ENCODE measurements around the gene THSD7B. TPM values are rescaled to one million over a fixed set of nuclear protein-coding genes. Genes with fewer than 3 reads are reported as not detected.

The THSD7B gene
- total and polyA plus RNA-seq, 8 donors, result 0.13 to 4.5 (median 2.7) TPM

DNA sequence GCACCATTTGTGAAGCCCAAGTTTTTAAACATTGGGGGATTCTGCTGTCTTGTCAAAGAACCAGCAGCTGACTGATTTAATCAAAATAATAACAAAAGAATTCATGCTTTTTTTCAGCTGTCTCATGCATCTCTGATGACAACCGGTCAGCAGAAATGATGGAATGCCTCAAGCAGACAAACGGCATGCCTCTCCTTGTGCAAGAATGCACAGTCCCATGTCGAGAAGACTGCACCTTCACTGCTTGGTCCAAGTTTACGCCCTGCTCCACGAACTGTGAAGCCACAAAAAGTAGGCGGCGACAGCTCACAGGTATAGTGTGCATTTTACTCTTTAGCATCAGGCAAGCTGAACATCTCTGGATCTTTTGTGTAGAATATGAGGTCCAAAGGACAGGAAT, 640.2 kb downstream of the THSD7B start:
- Histone ChIP-seq H3K4me3 (no peak overlapping the region), H3K27ac (no peak overlapping the region), H3K4me1 (no peaks in the 10 kb centered on the region), H3K27me3 (no peaks in the 10 kb centered on the region), H3K9me3 (peaks cover 0 to 4% of the 10 kb centered on the region in 2 donors), H3K36me3 (no peaks in the 10 kb centered on the region)
- ATAC-seq (no peak), DNase-seq (no peak)
- intact Hi-C loops (cut with DNase I), result no loop called here
- TF ChIP-seq, protein P1, sequence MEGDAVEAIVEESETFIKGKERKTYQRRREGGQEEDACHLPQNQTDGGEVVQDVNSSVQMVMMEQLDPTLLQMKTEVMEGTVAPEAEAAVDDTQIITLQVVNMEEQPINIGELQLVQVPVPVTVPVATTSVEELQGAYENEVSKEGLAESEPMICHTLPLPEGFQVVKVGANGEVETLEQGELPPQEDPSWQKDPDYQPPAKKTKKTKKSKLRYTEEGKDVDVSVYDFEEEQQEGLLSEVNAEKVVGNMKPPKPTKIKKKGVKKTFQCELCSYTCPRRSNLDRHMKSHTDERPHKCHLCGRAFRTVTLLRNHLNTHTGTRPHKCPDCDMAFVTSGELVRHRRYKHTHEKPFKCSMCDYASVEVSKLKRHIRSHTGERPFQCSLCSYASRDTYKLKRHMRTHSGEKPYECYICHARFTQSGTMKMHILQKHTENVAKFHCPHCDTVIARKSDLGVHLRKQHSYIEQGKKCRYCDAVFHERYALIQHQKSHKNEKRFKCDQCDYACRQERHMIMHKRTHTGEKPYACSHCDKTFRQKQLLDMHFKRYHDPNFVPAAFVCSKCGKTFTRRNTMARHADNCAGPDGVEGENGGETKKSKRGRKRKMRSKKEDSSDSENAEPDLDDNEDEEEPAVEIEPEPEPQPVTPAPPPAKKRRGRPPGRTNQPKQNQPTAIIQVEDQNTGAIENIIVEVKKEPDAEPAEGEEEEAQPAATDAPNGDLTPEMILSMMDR (IDR thresholded peaks at IDR 0.05), result no peak

DNA sequence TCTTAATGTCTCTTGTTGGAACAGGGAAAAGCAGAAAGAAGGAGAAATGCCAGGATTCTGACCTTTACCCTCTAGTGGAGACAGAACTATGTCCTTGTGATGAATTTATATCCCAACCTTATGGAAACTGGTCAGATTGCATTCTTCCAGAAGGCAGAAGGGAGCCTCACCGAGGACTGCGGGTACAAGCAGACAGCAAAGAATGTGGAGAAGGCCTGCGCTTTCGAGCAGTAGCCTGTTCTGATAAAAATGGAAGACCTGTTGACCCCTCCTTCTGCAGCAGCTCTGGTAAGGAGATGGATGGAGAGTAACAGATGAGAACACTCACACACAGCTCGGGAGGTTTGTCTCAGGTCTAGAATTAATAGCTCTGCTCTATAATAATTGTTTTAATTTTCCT, 646.2 kb downstream of the THSD7B start:
- H3K36me3 ChIP-seq, result no peaks in the 10 kb centered on the region
- H3K9me3 ChIP-seq, result no peaks in the 10 kb centered on the region
- H3K27me3 ChIP-seq, result no peaks in the 10 kb centered on the region
- intact Hi-C loops (cut with DNase I), result no loop called here
- DNase-seq (no peak), ATAC-seq (no peak)
- TF ChIP-seq, protein P1 (IDR thresholded peaks at IDR 0.05), result no peak
- H3K4me1 ChIP-seq, result no peaks in the 10 kb centered on the region
- no peak overlapping the region for H3K4me3 ChIP-seq
- H3K27ac ChIP-seq, result no peak overlapping the region

DNA sequence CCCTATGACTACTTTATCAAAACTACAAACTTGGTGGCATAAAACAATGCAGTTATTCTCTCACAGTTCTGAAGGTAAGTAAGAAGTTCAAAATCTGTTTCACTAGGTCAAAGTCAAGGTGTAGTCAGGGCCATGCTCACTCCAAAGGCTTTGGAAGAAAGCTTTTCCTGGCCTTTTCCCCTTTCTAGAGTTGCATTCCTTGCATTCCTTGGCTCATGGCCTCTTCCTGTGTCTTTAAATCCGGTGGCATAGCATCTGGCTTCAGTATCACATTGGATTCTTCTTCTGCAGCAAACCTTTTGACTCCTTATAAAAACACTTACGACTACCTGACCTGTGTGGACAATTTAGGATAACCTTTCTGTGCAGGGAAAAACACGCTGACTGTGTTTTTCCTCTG, 655.4 kb downstream of the THSD7B start:
- TF ChIP-seq, protein P1 (IDR thresholded peaks at IDR 0.05), result no peak
- H3K27me3 ChIP-seq, result no peaks in the 10 kb centered on the region
- H3K9me3 ChIP-seq, result peaks cover 0 to 9% of the 10 kb centered on the region in 2 donors
- H3K4me3 ChIP-seq, result no peak overlapping the region
- H3K4me1 ChIP-seq, result no peaks in the 10 kb centered on the region
- no peak overlapping the region for H3K27ac ChIP-seq
- DNase-seq (no peak), ATAC-seq (no peak)
- H3K36me3 ChIP-seq, result no peaks in the 10 kb centered on the region
- intact Hi-C loops (cut with DNase I), result no loop called here

DNA sequence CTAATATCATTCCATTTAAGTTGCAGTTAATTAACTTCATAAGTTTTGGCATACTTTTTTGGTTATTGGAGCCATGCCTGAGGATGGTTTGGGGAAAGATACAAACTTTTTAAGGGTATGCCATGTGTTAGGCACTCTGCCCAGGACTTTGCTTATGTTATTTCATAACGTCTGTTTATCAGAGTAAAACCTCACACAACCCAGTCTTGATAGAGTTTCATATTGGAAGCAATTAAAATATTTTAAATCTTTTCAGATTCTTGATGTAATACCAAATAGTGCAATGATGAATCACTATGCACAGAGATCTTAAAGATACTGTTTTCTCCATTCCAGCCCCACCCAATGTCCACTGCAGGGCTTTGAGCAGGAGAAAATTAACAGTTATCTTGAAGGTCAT, 669.8 kb downstream of the THSD7B start:
- intact Hi-C loops (cut with DNase I), result no loop called here
- no peaks in the 10 kb centered on the region for H3K36me3 ChIP-seq
- H3K4me3 ChIP-seq, result no peak overlapping the region
- ATAC-seq (no peak), DNase-seq (no peak)
- no peaks in the 10 kb centered on the region for H3K4me1 ChIP-seq
- H3K9me3 ChIP-seq, result no peaks in the 10 kb centered on the region
- TF ChIP-seq, protein P1 (IDR thresholded peaks at IDR 0.05), result no peak
- H3K27ac ChIP-seq, result no peak overlapping the region
- no peaks in the 10 kb centered on the region for H3K27me3 ChIP-seq

DNA sequence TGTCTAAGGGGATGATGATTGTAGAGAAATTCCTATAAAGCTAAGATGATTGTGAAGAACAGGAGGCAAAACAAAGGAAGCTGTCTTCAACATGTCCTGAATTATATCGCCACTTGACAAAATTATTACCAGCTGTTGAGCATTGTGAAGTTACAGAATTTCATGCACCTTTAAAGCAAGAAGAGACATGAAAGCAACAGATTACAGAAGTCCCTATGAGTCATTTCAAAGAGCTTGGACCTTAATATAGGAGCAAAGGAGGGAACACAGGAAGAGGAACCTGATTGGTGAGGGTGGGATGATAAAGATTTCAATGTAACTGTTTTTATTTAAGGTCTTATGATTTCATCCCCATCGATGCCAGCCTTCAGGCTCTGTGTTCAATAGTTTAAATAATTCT, 672.0 kb downstream of the THSD7B start:
- Histone ChIP-seq H3K27me3 (no peaks in the 10 kb centered on the region), H3K36me3 (no peaks in the 10 kb centered on the region), H3K4me1 (no peaks in the 10 kb centered on the region), H3K4me3 (no peak overlapping the region), H3K9me3 (no peaks in the 10 kb centered on the region), H3K27ac (no peak overlapping the region)
- intact Hi-C loops (cut with DNase I), result no loop called here
- no peak for ATAC-seq
- no peak for DNase-seq
- TF ChIP-seq, protein P1 (IDR thresholded peaks at IDR 0.05), result no peak
